ENCODE measurements around the gene POLR2L. TPM values are rescaled to one million over a fixed set of nuclear protein-coding genes. Genes with fewer than 3 reads are reported as not detected.

POLR2L gene
- total RNA-seq, 1 experiment from 2014 or later: 113 TPM

GRCh38 chr11:867856-868358 is 25.6 kb upstream of the POLR2L start:
- no peaks in the 10 kb centered on the region for H3K36me3 ChIP-seq (ENCODE audit: insufficient read depth, low read length)
- H3K4me3 ChIP-seq (ENCODE audit: low read length): no peak overlapping the region
- H3K9me2 ChIP-seq (replicated peaks; ENCODE audit: insufficient read depth, low read length): no peaks in the 10 kb centered on the region
- H3K27me3 ChIP-seq (ENCODE audit: low read length): no peaks in the 10 kb centered on the region
- H3K9me3 ChIP-seq (ENCODE audit: low read length): no peaks in the 10 kb centered on the region
- no peaks in the 10 kb centered on the region for H3K4me1 ChIP-seq (ENCODE audit: low read length)
- no peak overlapping the region for H3K27ac ChIP-seq (ENCODE audit: low read length)
- 0 out of 2 replicates have a peak, but pooled peaks cover 6% of the 10 kb centered on the region for H4K20me1 ChIP-seq (ENCODE audit: insufficient read depth, low read depth, low read length)
- H3K9ac ChIP-seq (ENCODE audit: low read length): no peak overlapping the region
- no peak overlapping the region for H2AFZ ChIP-seq (ENCODE audit: low read length)
- H3K4me2 ChIP-seq (ENCODE audit: low read depth, low read length, poor library complexity, severe bottlenecking): no peak overlapping the region
- H3K79me2 ChIP-seq (ENCODE audit: low read length): no peaks in the 10 kb centered on the region
- DNase-seq: no peak

- no peaks in the 10 kb centered on the region for H3K79me2 ChIP-seq (ENCODE audit: low read length)
- no peak overlapping the region for H3K4me2 ChIP-seq (ENCODE audit: low read depth, low read length, poor library complexity, severe bottlenecking)
- 0 out of 2 replicates have a peak, but pooled peaks cover 6% of the 10 kb centered on the region for H4K20me1 ChIP-seq (ENCODE audit: insufficient read depth, low read depth, low read length)
- H3K4me1 ChIP-seq (ENCODE audit: low read length): no peaks in the 10 kb centered on the region
- no peaks in the 10 kb centered on the region for H3K9me2 ChIP-seq (replicated peaks; ENCODE audit: insufficient read depth, low read length)
- no peak for DNase-seq
- H3K27me3 ChIP-seq (ENCODE audit: low read length): no peaks in the 10 kb centered on the region
- no peak overlapping the region for H3K9ac ChIP-seq (ENCODE audit: low read length)
- H3K36me3 ChIP-seq (ENCODE audit: insufficient read depth, low read length): no peaks in the 10 kb centered on the region
- H3K9me3 ChIP-seq (ENCODE audit: low read length): no peaks in the 10 kb centered on the region
- H3K4me3 ChIP-seq (ENCODE audit: low read length): no peak overlapping the region
- no peak overlapping the region for H2AFZ ChIP-seq (ENCODE audit: low read length)
- no peak overlapping the region for H3K27ac ChIP-seq (ENCODE audit: low read length)
Observed at GRCh38 chr11:866481-866880, 24.2 kb upstream of the POLR2L start.

GRCh38 chr11:865462-866430 is 23.4 kb upstream of the POLR2L start:
- no peaks in the 10 kb centered on the region for H3K36me3 ChIP-seq (ENCODE audit: insufficient read depth, low read length)
- 0 out of 2 replicates have a peak, but pooled peaks cover 6% of the 10 kb centered on the region for H4K20me1 ChIP-seq (ENCODE audit: insufficient read depth, low read depth, low read length)
- no peak for DNase-seq
- H3K9me2 ChIP-seq (replicated peaks; ENCODE audit: insufficient read depth, low read length): no peaks in the 10 kb centered on the region
- H3K4me3 ChIP-seq (ENCODE audit: low read length): no peak overlapping the region
- H3K27ac ChIP-seq (ENCODE audit: low read length): no peak overlapping the region
- no peaks in the 10 kb centered on the region for H3K9me3 ChIP-seq (ENCODE audit: low read length)
- H3K9ac ChIP-seq (ENCODE audit: low read length): no peak overlapping the region
- no peaks in the 10 kb centered on the region for H3K79me2 ChIP-seq (ENCODE audit: low read length)
- no peaks in the 10 kb centered on the region for H3K27me3 ChIP-seq (ENCODE audit: low read length)
- no peaks in the 10 kb centered on the region for H3K4me1 ChIP-seq (ENCODE audit: low read length)
- no peak overlapping the region for H3K4me2 ChIP-seq (ENCODE audit: low read depth, low read length, poor library complexity, severe bottlenecking)
- H2AFZ ChIP-seq (ENCODE audit: low read length): no peak overlapping the region

- no peak overlapping the region for H3K4me3 ChIP-seq (ENCODE audit: low read length)
- H2AFZ ChIP-seq (ENCODE audit: low read length): no peak overlapping the region
- H3K79me2 ChIP-seq (ENCODE audit: low read length): no peaks in the 10 kb centered on the region
- DNase-seq: no peak
- H3K27me3 ChIP-seq (ENCODE audit: low read length): no peaks in the 10 kb centered on the region
- no peak overlapping the region for H3K27ac ChIP-seq (ENCODE audit: low read length)
- 0 out of 2 replicates have a peak, but pooled peaks cover 6% of the 10 kb centered on the region for H4K20me1 ChIP-seq (ENCODE audit: insufficient read depth, low read depth, low read length)
- H3K9me2 ChIP-seq (replicated peaks; ENCODE audit: insufficient read depth, low read length): no peaks in the 10 kb centered on the region
- H3K36me3 ChIP-seq (ENCODE audit: insufficient read depth, low read length): no peaks in the 10 kb centered on the region
- no peak overlapping the region for H3K9ac ChIP-seq (ENCODE audit: low read length)
- no peak overlapping the region for H3K4me2 ChIP-seq (ENCODE audit: low read depth, low read length, poor library complexity, severe bottlenecking)
- no peaks in the 10 kb centered on the region for H3K9me3 ChIP-seq (ENCODE audit: low read length)
- no peaks in the 10 kb centered on the region for H3K4me1 ChIP-seq (ENCODE audit: low read length)
Observed at GRCh38 chr11:864898-865297, 22.6 kb upstream of the POLR2L start.

- Histone ChIP-seq H3K4me1 (ENCODE audit: low read length) (no peaks in the 10 kb centered on the region), H4K20me1 (ENCODE audit: insufficient read depth, low read depth, low read length) (0 out of 2 replicates have a peak, but pooled peaks cover 6% of the 10 kb centered on the region), H3K27ac (ENCODE audit: low read length) (no peak overlapping the region), H3K9me2 (replicated peaks; ENCODE audit: insufficient read depth, low read length) (no peaks in the 10 kb centered on the region), H3K79me2 (ENCODE audit: low read length) (no peaks in the 10 kb centered on the region), H3K9ac (ENCODE audit: low read length) (no peak overlapping the region), H2AFZ (ENCODE audit: low read length) (no peak overlapping the region), H3K36me3 (ENCODE audit: insufficient read depth, low read length) (no peaks in the 10 kb centered on the region), H3K4me3 (ENCODE audit: low read length) (no peak overlapping the region), H3K27me3 (ENCODE audit: low read length) (no peaks in the 10 kb centered on the region), H3K4me2 (ENCODE audit: low read depth, low read length, poor library complexity, severe bottlenecking) (no peak overlapping the region), H3K9me3 (ENCODE audit: low read length) (no peaks in the 10 kb centered on the region)
- DNase-seq: no peak
Observed at GRCh38 chr11:863910-864827, 21.8 kb upstream of the POLR2L start.

- Histone ChIP-seq H4K20me1 (ENCODE audit: insufficient read depth, low read depth, low read length) (0 out of 2 replicates have a peak, but pooled peaks cover 6% of the 10 kb centered on the region), H3K9me3 (ENCODE audit: low read length) (no peaks in the 10 kb centered on the region), H3K36me3 (ENCODE audit: insufficient read depth, low read length) (no peaks in the 10 kb centered on the region), H3K27ac (ENCODE audit: low read length) (no peak overlapping the region), H3K4me3 (ENCODE audit: low read length) (no peak overlapping the region), H3K4me2 (ENCODE audit: low read depth, low read length, poor library complexity, severe bottlenecking) (no peak overlapping the region), H3K9me2 (replicated peaks; ENCODE audit: insufficient read depth, low read length) (no peaks in the 10 kb centered on the region), H3K27me3 (ENCODE audit: low read length) (no peaks in the 10 kb centered on the region), H3K9ac (ENCODE audit: low read length) (no peak overlapping the region), H3K79me2 (ENCODE audit: low read length) (no peaks in the 10 kb centered on the region), H2AFZ (ENCODE audit: low read length) (no peak overlapping the region), H3K4me1 (ENCODE audit: low read length) (no peaks in the 10 kb centered on the region)
- DNase-seq: no peak
Observed at GRCh38 chr11:863023-863909, 20.9 kb upstream of the POLR2L start.

- no peak overlapping the region for H2AFZ ChIP-seq (ENCODE audit: low read length)
- no peaks in the 10 kb centered on the region for H3K79me2 ChIP-seq (ENCODE audit: low read length)
- no peaks in the 10 kb centered on the region for H3K4me1 ChIP-seq (ENCODE audit: low read length)
- H3K4me2 ChIP-seq (ENCODE audit: low read depth, low read length, poor library complexity, severe bottlenecking): no peak overlapping the region
- no peaks in the 10 kb centered on the region for H3K27me3 ChIP-seq (ENCODE audit: low read length)
- H4K20me1 ChIP-seq (ENCODE audit: insufficient read depth, low read depth, low read length): 0 out of 2 replicates have a peak, but pooled peaks cover 6% of the 10 kb centered on the region
- H3K9ac ChIP-seq (ENCODE audit: low read length): no peak overlapping the region
- no peak for DNase-seq
- H3K9me3 ChIP-seq (ENCODE audit: low read length): no peaks in the 10 kb centered on the region
- no peaks in the 10 kb centered on the region for H3K9me2 ChIP-seq (replicated peaks; ENCODE audit: insufficient read depth, low read length)
- H3K36me3 ChIP-seq (ENCODE audit: insufficient read depth, low read length): no peaks in the 10 kb centered on the region
- no peak overlapping the region for H3K4me3 ChIP-seq (ENCODE audit: low read length)
- no peak overlapping the region for H3K27ac ChIP-seq (ENCODE audit: low read length)
Observed at GRCh38 chr11:862696-863022, 20.3 kb upstream of the POLR2L start.

Measured in Karpas-422 (cell line).